LNCaP clone FGC (cell line): ENCODE results near the gene CLIP3.
A peak's percentile ranks its signal among the peaks of the same experiment; 100 is the strongest.
"Not testable (repeated sequence)": the region's sequence is repeated elsewhere in the genome, so short reads cannot be mapped to it uniquely, and the experiment has no call there.

ENCODE experiments used
- DNase-seq: peaks from one replicate; pipeline ENCODE4 v3.0.0-alpha.2; 2011; ENCODE audit warnings: low read depth
- H3K4me3 ChIP-seq: 2 replicates; pipeline ENCODE4 v1.5.1; 2011; ENCODE audit warnings: mild to moderate bottlenecking, low read depth, low read length, control low read depth
- TF ChIP-seq, protein P1 (sequence below): IDR thresholded peaks from 2 replicates; pipeline ENCODE4 v1.5.1; 2012; ENCODE audit warnings: mild to moderate bottlenecking; ENCODE audit not compliant: control insufficient read depth, insufficient read depth; ENCODE audit errors: extremely low read depth

Gene CLIP3

DNA sequence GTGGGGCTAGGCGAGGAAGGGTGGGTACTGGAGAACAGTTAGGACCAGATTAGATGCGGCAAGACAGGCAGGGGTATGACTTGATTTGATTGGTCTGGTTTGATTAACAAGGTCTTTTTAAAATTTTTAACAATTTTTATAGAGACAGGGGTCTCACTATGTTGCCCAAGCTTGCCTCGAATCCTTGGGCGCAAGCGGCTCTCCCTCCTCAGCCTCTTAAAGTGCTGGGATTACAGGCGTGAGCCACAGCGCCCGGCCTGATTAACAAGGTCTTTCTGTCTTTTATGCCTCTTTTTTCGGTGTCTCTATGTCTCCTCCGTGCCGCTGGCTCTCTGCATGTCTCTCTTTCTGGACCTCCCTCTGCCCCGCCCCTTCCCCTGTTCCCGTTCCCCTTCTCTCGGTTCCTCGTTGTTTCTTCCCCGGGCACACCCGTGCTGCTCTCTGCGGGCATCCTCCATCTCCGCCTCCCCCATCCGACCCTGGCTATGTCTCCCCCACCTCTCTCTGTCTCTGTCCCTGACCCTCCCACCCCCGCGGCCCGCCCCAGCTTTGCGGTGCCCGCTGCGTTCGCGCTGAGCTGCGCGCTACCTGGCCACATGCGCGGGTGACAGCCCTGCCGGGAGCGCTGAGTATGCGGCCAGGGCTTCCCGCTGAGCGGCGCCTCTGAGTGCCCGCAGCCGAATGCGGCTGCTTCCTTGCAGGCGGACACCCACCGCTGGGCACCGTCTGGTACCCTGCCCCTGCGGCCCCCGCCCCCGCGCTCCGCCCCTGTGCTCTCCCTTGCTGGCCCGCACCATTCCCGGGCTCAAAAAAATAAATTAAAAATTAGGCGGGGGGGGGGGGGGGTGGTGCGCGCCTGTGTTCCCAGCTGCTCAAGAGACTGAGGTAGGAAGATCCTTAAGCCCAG, 45.8 kb downstream of the CLIP3 start:
- no peak for DNase-seq
- TF ChIP-seq, protein P1, sequence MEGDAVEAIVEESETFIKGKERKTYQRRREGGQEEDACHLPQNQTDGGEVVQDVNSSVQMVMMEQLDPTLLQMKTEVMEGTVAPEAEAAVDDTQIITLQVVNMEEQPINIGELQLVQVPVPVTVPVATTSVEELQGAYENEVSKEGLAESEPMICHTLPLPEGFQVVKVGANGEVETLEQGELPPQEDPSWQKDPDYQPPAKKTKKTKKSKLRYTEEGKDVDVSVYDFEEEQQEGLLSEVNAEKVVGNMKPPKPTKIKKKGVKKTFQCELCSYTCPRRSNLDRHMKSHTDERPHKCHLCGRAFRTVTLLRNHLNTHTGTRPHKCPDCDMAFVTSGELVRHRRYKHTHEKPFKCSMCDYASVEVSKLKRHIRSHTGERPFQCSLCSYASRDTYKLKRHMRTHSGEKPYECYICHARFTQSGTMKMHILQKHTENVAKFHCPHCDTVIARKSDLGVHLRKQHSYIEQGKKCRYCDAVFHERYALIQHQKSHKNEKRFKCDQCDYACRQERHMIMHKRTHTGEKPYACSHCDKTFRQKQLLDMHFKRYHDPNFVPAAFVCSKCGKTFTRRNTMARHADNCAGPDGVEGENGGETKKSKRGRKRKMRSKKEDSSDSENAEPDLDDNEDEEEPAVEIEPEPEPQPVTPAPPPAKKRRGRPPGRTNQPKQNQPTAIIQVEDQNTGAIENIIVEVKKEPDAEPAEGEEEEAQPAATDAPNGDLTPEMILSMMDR = peak; percentile 15; the same call in 1 of the 2 replicates
- H3K4me3 ChIP-seq = peak overlapping the region; percentile 2; the same call in 1 of the 2 replicates

DNA sequence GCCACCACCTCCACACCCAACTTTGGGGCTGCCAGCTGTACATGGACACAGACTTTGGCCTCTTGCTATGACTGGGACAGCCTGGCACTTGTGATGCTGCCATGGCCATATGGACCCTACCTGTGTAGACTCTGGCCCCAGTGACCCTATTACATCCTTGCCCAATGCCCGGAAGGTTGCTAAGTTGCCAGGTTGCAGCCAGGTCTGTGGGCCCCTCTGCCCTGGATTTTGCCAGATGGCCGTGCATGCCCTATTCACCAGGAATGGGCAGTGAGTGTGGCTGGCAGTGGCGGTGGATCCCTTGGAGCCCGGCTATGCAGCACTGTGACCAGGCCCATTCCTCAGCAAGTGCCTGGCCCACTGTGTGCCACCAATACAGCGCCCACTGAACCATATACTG, 46.6 kb downstream of the CLIP3 start:
- TF ChIP-seq, protein P1 = no peak
- no peak overlapping the region for H3K4me3 ChIP-seq
- no peak for DNase-seq

DNA sequence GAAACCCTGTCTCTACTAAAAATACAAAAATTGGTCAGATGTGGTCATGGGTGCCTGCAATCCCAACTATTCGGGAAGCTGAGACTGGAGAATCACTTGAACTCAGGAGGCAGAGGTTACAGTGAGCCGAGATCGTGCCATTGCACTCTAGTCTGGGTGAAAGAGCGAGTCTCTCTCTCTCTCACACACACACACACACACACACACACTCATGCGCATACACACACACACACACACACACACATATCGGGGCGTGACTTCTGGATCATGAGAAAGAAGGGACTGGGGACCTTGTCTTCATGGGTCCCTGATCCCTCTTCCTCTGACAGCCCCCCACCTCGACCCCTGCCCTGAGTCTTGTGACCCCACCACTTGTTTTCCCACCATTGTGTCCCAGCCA, 49.5 kb downstream of the CLIP3 start:
- TF ChIP-seq, protein P1 = no peak
- no peak overlapping the region for H3K4me3 ChIP-seq
- no peak for DNase-seq

DNA sequence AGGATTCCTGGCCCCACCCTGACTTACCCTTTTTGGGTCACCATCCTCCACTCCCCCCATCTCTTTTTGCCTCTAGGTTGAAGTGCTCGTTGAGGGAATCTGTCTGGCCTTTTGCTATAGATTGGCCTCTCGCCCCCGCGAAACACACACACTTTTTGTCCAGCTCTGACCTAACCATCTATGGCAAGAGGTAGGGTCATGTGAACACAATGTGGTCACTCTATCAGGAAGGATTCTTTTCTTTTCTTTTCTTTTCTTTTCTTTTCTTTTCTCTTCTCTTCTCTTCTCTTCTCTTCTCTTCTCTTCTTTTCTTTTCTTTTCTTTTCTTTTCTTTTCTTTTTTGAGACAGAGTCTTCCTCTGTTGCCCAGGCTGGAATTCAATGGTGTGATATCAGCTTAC, 51.7 kb downstream of the CLIP3 start:
- DNase-seq, H3K4me3 ChIP-seq: not testable (repeated sequence)

DNA sequence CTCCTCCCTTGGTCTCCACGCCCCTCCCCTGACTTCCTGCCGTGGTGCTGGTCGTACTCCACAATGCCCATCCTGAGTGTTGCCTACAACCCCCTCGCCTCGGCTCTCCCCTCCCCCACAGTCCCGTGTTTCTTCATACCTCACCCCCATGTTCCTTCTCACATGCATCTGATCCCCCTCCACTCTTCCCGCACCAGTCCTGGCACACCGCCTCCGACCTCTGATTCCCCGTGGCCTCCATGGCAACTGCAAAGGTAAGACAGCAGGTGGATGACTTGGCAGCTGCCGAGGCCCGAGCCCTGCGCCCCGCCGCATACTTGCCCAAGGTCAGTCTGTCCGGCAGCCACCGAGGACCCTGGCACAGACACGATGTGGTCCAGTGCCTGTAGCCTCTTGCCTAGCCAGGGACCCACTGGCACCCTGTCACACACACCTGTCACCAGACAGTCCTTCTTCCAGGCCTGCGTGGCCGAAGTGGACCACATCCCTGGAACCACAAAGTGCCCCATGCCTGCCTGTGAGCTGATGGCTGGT, 53.8 kb downstream of the CLIP3 start:
- TF ChIP-seq, protein P1 = no peak
- DNase-seq = no peak
- no peak overlapping the region for H3K4me3 ChIP-seq

DNA sequence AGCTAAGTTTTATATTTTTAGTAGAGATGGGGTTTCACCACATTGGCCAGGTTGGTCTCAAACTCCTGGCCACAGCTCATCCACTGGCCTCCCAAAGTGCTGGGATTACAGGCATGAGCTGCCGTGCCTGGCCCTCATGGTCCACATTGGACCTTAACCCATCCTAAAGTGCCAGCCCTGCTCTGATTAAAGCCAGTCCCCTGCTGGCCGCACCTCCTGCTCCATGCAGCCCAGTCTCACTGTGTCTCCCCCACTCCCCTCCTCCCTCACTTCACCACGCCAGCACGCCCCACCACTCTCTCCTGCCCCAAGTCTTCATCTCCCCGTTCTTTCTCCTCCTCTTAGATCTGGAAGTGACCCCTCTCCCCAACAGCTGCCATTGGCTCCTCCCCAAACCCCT, 54.4 kb downstream of the CLIP3 start:
- no peak overlapping the region for H3K4me3 ChIP-seq
- TF ChIP-seq, protein P1 = no peak
- DNase-seq = no peak

DNA sequence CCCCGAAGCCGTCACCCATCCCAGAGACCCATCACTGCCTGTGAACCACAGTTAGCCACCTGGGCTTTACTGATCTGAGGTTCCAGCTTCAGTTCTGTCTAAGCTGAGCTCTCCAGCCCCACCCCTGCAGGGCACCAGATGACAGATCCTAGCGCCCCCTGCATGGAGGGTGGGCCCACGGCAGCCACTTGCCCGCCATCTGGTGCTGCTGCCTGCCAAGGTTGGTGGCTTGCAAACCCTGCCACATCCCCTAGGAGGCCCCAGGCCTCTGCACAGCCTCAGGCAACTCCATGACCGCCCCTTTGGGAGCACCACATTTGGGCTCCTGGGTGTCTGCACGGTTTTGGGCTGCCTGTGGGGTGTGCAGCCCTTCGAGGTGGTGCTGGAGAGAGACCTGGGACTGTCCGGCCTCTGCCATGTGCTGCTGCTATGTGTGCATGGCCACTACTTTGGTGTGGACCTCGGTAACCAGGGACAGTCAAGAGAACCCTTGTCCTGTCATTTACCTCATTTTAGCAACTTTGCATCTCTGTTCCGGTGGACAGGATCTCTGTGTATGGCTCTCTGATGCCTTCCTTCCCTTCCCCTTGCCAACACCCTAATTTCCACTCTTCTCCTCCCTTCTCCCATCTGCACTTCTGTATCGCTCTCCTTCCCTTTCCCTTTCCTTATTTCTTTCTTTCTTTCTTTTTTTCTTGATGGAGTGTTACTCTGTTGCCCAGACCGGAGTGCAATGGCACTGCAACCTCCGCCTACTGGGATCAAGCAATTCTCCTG, 55.0 kb downstream of the CLIP3 start:
- TF ChIP-seq, protein P1 = no peak
- DNase-seq = no peak
- no peak overlapping the region for H3K4me3 ChIP-seq
